NCI-H2081 treated with DMSO at 0.1 percent for 48 hours (cell line): ENCODE data around the gene RDH11.
"Not testable (repeated sequence)": the region's sequence is repeated elsewhere in the genome, so short reads cannot be mapped to it uniquely, and the experiment has no call there.

Source experiments
- DNase-seq: peaks from one replicate; lab custom pipeline; 2025; lab: John Stamatoyannopoulos, UW

Gene RDH11

GRCh38 chr14:67695394-67695949 is at the start of gene RDH11:
TSS of gene RDH11 (minus strand) at chr14:67695764. CDS start at chr14:67695703, 61 bp downstream.
- peak; percentile 72 for DNase-seq

GRCh38 chr14:67744046-67744445 is 48.5 kb upstream of the RDH11 start:
- no peak for DNase-seq

- no peak for DNase-seq
These were observed 43.4 kb upstream of the RDH11 start for GRCh38 chr14:67738740-67739504.

GRCh38 chr14:67736771-67737170 is 41.2 kb upstream of the RDH11 start:
- no peak for DNase-seq

- no peak for DNase-seq
These were observed 40.0 kb upstream of the RDH11 start for GRCh38 chr14:67735336-67736147.

- DNase-seq = no peak
These were observed 39.1 kb upstream of the RDH11 start for GRCh38 chr14:67734675-67735074.

- DNase-seq = no peak
These were observed 38.1 kb upstream of the RDH11 start for GRCh38 chr14:67733616-67734015.

- no peak for DNase-seq
These were observed 33.7 kb upstream of the RDH11 start for GRCh38 chr14:67729072-67729885.

GRCh38 chr14:67728258-67728657 is 32.7 kb upstream of the RDH11 start:
- no peak for DNase-seq

- no peak for DNase-seq
These were observed 31.8 kb upstream of the RDH11 start for GRCh38 chr14:67727361-67727760.

- no peak for DNase-seq
These were observed 29.6 kb upstream of the RDH11 start for GRCh38 chr14:67725171-67725570.

- DNase-seq = no peak
These were observed 26.7 kb upstream of the RDH11 start for GRCh38 chr14:67722293-67722692.

GRCh38 chr14:67721875-67722274 is 26.3 kb upstream of the RDH11 start:
- DNase-seq = no peak

- DNase-seq = no peak
These were observed 24.3 kb upstream of the RDH11 start for GRCh38 chr14:67719866-67720265.

GRCh38 chr14:67719385-67719784 is 23.8 kb upstream of the RDH11 start:
- DNase-seq = not testable (repeated sequence)

- DNase-seq = no peak
These were observed 22.7 kb upstream of the RDH11 start for GRCh38 chr14:67718265-67718664.

GRCh38 chr14:67717048-67717447 is 21.5 kb upstream of the RDH11 start:
- no peak for DNase-seq

- no peak for DNase-seq
These were observed 14.6 kb upstream of the RDH11 start for GRCh38 chr14:67710209-67710608.

GRCh38 chr14:67709796-67710195 is 14.2 kb upstream of the RDH11 start:
- not testable (repeated sequence) for DNase-seq

- not testable (repeated sequence) for DNase-seq
These were observed 13.8 kb upstream of the RDH11 start for GRCh38 chr14:67709346-67709745.

GRCh38 chr14:67705211-67705610 is 9.6 kb upstream of the RDH11 start:
- DNase-seq = no peak

GRCh38 chr14:67704484-67705089 is 9.0 kb upstream of the RDH11 start:
- DNase-seq = peak; percentile 31
